HFFc6 (cell line): ENCODE results near the gene NSDHL. TPM values are rescaled to one million over a fixed set of nuclear protein-coding genes. Genes with fewer than 3 reads are reported as not detected.

Experiments used
- DNase-seq: peaks from one replicate; pipeline ENCODE4 v3.0.0-alpha.2; 2018
- H3K27ac Mint-ChIP-seq: 2 replicates; pipeline ENCODE4 v1.8.0; 2020; ENCODE audit warnings: mild to moderate bottlenecking, mixed read lengths
- H3K27me3 Mint-ChIP-seq: 2 replicates; pipeline ENCODE4 v1.8.0; 2021; ENCODE audit warnings: mild to moderate bottlenecking, moderate library complexity, mixed read lengths; ENCODE audit not compliant: insufficient read depth
- H3K36me3 Mint-ChIP-seq: 2 replicates; pipeline ENCODE4 v1.8.0; 2021; ENCODE audit warnings: low read depth, mixed read lengths
- H3K4me1 Mint-ChIP-seq: 2 replicates; pipeline ENCODE4 v1.8.0; 2020; ENCODE audit warnings: low read depth, mixed read lengths
- H3K4me3 Mint-ChIP-seq: 2 replicates; pipeline ENCODE4 v1.8.0; 2020; ENCODE audit warnings: mild to moderate bottlenecking, moderate library complexity, mixed read lengths
- H3K9me3 Mint-ChIP-seq: 2 replicates; pipeline ENCODE4 v1.8.0; 2020; ENCODE audit warnings: mild to moderate bottlenecking, mixed read lengths
- CTCF ChIP-seq: fragments of 200-600 bp; sonication (generic); IDR thresholded peaks from 2 replicates; pipeline ENCODE4 v1.5.0; 2021; ENCODE audit warnings: antibody characterized with exemption, mild to moderate bottlenecking
- total RNA-seq, 6 experiments: library from RNA; stranded (reverse); fragmentation: NEBNext Ultra II Directional; extraction: Animal tissue kit (Norgen Biotek cat#: 25700); gene quantifications; 2 replicates in 1 of 6; 3 replicates in 5 of 6; pipeline ENCODE4 v1.2.3, GENCODE V29; 2021

Gene NSDHL
- total RNA-seq, 6 experiments from 2014 or later = 18.4 to 20.0 (median 19.1) TPM

GRCh38 chrX:152913910-152914309 lies 83.0 kb downstream of the NSDHL start:
- Mint-ChIP-seq H3K9me3 (no peaks in the 10 kb centered on the region), H3K4me1 (peaks cover 4% of the 10 kb centered on the region; the same call in 1 of the 2 replicates), H3K36me3 (no peaks in the 10 kb centered on the region), H3K4me3 (no peak overlapping the region), H3K27me3 (peaks cover 10% of the 10 kb centered on the region), H3K27ac (no peak overlapping the region)
- no peak for TF ChIP-seq CTCF
- DNase-seq = no peak

GRCh38 chrX:152915541-152916241 lies 84.8 kb downstream of the NSDHL start:
- DNase-seq = peak; percentile 35
- H3K27me3 Mint-ChIP-seq = peaks cover 8% of the 10 kb centered on the region
- peak; percentile 59 for TF ChIP-seq CTCF
- no peaks in the 10 kb centered on the region for H3K9me3 Mint-ChIP-seq
- no peak overlapping the region for H3K4me3 Mint-ChIP-seq
- H3K36me3 Mint-ChIP-seq = no peaks in the 10 kb centered on the region
- H3K27ac Mint-ChIP-seq = no peak overlapping the region
- peaks cover 4% of the 10 kb centered on the region; the same call in 1 of the 2 replicates for H3K4me1 Mint-ChIP-seq

GRCh38 chrX:152917656-152918579 lies 87.1 kb downstream of the NSDHL start:
- DNase-seq = no peak
- Mint-ChIP-seq H3K27me3 (peaks cover 9% of the 10 kb centered on the region), H3K9me3 (no peaks in the 10 kb centered on the region), H3K27ac (no peak overlapping the region), H3K36me3 (no peaks in the 10 kb centered on the region), H3K4me3 (no peak overlapping the region), H3K4me1 (peaks cover 4% of the 10 kb centered on the region; the same call in 1 of the 2 replicates)
- no peak for TF ChIP-seq CTCF

- Mint-ChIP-seq H3K27ac (no peak overlapping the region), H3K4me3 (no peak overlapping the region), H3K36me3 (no peaks in the 10 kb centered on the region), H3K4me1 (peaks cover 4% of the 10 kb centered on the region; the same call in 1 of the 2 replicates), H3K27me3 (peaks cover 9% of the 10 kb centered on the region), H3K9me3 (no peaks in the 10 kb centered on the region)
- no peak for DNase-seq
- no peak for TF ChIP-seq CTCF
These were observed 87.8 kb downstream of the NSDHL start for GRCh38 chrX:152918707-152919106.

Other genes with a start within 250 kb of the NSDHL start
- gene GABRQ, start 193.2 kb upstream of the NSDHL start, total RNA-seq = not detected
- gene MAGEA3, start 132.3 kb upstream of the NSDHL start, total RNA-seq = 1 to 10 TPM in 2 of 6 experiments, under 1 TPM in 2, not detected in 2; 0.53 to 1.1 (median 0.77) TPM
- not detected for gene CSAG2, start 121.8 kb upstream of the NSDHL start, total RNA-seq
- gene MAGEA2B, start 116.4 kb upstream of the NSDHL start, total RNA-seq = not detected
- under 1 TPM in 1 of 6 experiments, not detected in 5; 0.51 TPM for gene CSAG1, start 97.3 kb upstream of the NSDHL start, total RNA-seq
- gene MAGEA12, start 97.3 kb upstream of the NSDHL start, total RNA-seq = under 1 TPM in 3 of 6 experiments, not detected in 3; 0.09 to 0.19 (median 0.11) TPM
- not detected for gene MAGEA2, start 77.2 kb upstream of the NSDHL start, total RNA-seq
- gene CSAG3, start 71.8 kb upstream of the NSDHL start, total RNA-seq = not detected
- gene MAGEA6, start 61.4 kb upstream of the NSDHL start, total RNA-seq = under 1 TPM in 2 of 6 experiments, not detected in 4; 0.12 to 0.18 TPM
- 10 to 100 TPM; 39.9 to 47.8 (median 43.6) TPM for gene CETN2, start 306 bp upstream of the NSDHL start, total RNA-seq
- gene ZNF185, start 67.0 kb downstream of the NSDHL start, total RNA-seq = 1 to 10 TPM; 1.1 to 2.4 (median 1.4) TPM
- gene PNMA5, start 163.1 kb downstream of the NSDHL start, total RNA-seq = not detected
- not detected for gene PNMA3, start 225.4 kb downstream of the NSDHL start, total RNA-seq
- under 1 TPM in 3 of 6 experiments, not detected in 3; 0.08 to 0.36 (median 0.09) TPM for gene PNMA6A, start 241.4 kb downstream of the NSDHL start, total RNA-seq